Muscle layer of duodenum (tissue), 2 donors: ENCODE data around the gene MND1.

Source experiments
- H3K27ac ChIP-seq: one replicate; pipeline ENCODE4 v1.7.0; 2013; ENCODE audit warnings: mild to moderate bottlenecking, low read length
- H3K27me3 ChIP-seq: one replicate; pipeline ENCODE4 v1.7.0; 2013; ENCODE audit warnings: low read depth, mild to moderate bottlenecking, control low read depth, low read length
- H3K36me3 ChIP-seq, 2 donors: one replicate each; pipeline ENCODE4 v1.7.0; 2013; ENCODE audit warnings: low read length in 2 of 2, control low read depth in 1 of 2, mild to moderate bottlenecking in 1 of 2; ENCODE audit not compliant: insufficient read depth in 2 of 2, control insufficient read depth in 1 of 2
- H3K4me1 ChIP-seq, 2 donors: one replicate each; pipeline ENCODE4 v1.7.0; 2013; ENCODE audit warnings: low read length in 2 of 2, mild to moderate bottlenecking in 2 of 2, control low read depth in 1 of 2, moderate library complexity in 1 of 2; ENCODE audit not compliant: insufficient read depth in 2 of 2, control insufficient read depth in 1 of 2
- H3K4me3 ChIP-seq, 2 donors: one replicate each; pipeline ENCODE4 v1.7.0; 2013; ENCODE audit warnings: low read length in 2 of 2, low read depth in 1 of 2, mild to moderate bottlenecking in 1 of 2
- H3K9me3 ChIP-seq, 2 donors: one replicate each; pipeline ENCODE4 v1.7.0; 2013; ENCODE audit warnings: low read length in 2 of 2, control low read depth in 1 of 2, mild to moderate bottlenecking in 1 of 2; ENCODE audit not compliant: control insufficient read depth in 1 of 2
- donor health status: healthy.

The MND1 gene, protein sequence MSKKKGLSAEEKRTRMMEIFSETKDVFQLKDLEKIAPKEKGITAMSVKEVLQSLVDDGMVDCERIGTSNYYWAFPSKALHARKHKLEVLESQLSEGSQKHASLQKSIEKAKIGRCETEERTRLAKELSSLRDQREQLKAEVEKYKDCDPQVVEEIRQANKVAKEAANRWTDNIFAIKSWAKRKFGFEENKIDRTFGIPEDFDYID

DNA sequence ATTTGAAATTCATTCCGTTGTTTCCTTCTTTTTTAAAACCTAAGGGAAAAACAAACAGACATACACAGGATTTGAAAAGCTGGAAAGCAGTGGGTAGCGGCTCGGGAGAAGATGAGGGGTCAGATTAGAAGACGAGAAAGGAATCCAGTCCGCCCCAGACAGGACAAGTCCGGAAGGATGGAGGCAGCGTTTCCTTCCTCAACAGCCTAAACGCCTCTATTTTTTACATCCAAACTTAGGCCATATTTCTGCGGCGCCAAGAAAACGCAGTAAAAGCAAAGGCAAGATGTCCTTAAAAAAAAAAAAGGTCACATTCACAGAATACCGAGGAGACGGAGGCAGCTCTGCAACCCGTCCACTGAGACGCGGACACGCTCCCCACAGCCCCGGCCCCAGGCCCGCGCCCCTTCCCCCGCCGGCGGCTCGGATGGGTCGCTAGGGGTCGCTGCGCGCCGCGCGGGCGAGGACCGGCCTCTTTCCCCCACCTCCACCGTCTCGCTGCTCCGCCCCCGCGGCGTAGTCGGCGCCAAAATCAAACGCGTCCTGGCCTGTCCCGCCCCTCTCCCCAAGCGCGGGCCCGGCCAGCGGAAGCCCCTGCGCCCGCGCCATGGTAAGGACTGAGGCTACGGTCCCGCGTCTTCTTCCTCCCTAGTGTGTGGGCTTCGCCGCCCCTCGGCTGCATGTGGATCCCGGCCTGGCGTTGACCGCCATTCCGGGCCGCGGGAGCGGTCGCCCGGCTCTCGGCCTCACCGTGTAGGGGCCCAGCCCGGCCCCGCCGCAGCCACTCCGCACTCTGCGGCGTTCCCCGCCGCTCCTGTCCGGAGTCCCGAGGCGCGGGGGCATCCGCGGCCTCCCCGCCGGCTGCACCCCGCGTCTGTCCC, at the start of gene MND1:
Gene MND1 (plus strand): TSS at position 558 of the 881 bp plus-strand sequence. CDS start 50 bp downstream, at position 608.
- H3K27me3 ChIP-seq: no peaks in the 10 kb centered on the region
- peak within 1 kb of the TSS; percentile 86 to 100 for H3K4me3 ChIP-seq
- H3K9me3 ChIP-seq: no peaks in the 10 kb centered on the region
- no peaks in the 10 kb centered on the region for H3K4me1 ChIP-seq
- H3K36me3 ChIP-seq: peaks cover 0 to 5% of the 10 kb centered on the region in 2 donors
- no peak within 1 kb of the TSS for H3K27ac ChIP-seq

DNA sequence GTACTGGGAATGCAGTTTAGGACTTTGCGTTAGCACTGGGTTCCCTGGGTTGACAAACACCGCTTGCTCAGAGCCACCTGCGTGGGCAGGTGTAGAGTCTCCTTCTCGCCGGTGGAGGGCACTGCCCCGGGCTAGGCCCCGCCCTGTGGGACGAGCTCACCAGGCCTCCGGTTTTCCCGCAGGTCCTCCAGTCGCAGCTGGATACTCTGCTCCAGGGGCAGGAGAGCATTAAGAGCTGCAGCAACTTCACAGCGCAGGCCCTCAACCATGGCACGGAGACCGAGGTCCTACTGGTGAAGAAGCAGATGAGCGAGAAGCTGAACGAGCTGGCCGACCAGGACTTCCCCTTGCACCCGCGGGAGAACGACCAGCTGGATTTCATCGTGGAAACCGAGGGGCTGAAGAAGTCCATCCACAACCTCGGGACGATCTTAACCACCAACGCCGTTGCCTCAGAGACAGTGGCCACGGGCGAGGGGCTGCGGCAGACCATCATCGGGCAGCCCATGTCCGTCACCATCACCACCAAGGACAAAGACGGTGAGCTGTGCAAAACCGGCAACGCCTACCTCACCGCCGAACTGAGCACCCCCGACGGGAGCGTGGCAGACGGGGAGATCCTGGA, 49.2 kb upstream of the MND1 start:
- no peaks in the 10 kb centered on the region for H3K27me3 ChIP-seq
- no peak overlapping the region for H3K4me3 ChIP-seq
- peaks cover 6 to 12% of the 10 kb centered on the region in 2 donors for H3K36me3 ChIP-seq
- no peak overlapping the region for H3K27ac ChIP-seq
- no peaks in the 10 kb centered on the region for H3K9me3 ChIP-seq
- H3K4me1 ChIP-seq: peaks cover 9 to 51% of the 10 kb centered on the region in 2 donors

DNA sequence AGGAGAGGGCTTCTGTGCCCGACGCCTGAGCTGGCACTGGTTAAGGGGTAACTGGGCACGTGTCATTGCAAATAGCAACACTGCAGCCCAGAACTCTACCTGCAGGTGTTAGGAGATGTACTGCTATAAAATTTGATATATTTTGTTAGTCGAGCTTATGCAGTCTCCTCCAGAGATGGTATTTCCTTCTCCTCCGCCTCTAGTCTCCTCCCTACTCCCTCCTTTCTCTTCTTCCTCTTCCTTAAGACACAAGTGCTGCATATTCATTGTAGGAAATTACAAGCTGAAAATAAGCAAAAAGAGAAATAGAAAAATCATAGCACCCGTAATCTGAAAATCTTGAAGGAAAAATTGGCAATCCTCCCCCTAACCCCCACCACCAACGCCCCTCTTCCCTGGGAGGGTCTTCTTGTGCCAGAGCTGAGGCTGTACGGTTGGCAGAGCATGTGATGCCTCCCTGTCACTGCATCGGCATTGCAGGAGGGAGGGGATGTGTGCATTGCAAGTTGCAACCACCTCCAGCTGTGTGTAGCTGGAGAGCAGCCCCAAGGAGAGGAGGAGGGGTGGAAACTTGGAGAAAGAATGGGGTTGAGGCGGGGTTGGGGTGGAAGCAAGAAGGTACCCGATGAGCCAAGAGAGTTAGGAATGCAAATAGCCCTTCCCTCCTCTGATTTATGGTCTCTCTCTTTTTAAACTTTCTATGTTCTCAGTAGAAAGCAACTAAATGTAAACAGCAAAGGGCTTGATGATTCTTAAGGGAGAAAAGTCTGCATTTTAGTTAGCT, 48.3 kb upstream of the MND1 start:
- H3K4me1 ChIP-seq: peaks cover 9 to 51% of the 10 kb centered on the region in 2 donors
- no peaks in the 10 kb centered on the region for H3K9me3 ChIP-seq
- peaks cover 4 to 12% of the 10 kb centered on the region in 2 donors for H3K36me3 ChIP-seq
- no peak overlapping the region for H3K27ac ChIP-seq
- no peaks in the 10 kb centered on the region for H3K27me3 ChIP-seq
- H3K4me3 ChIP-seq: peak overlapping the region in 1 of 2 donors; percentile 6

DNA sequence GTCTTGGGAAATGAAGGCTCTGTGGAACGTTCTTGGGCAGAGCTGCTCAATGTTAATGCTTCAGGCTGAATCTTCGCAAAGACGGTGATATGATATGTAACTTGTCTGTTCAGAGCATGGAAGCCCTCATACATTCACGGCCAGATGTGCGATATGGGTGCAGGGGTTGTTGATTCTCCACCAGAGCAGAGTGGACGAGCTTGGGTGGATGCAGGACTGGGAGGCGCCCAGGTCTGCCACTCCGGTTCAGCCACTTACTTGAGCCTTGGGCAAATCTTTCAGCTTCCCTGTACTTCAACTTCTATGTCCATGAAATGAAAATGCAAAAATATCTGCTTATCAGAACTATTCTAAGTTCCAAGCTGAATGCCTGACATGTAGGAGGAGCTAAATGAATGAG, 47.4 kb upstream of the MND1 start:
- Histone ChIP-seq H3K27ac (no peak overlapping the region), H3K4me3 (no peak overlapping the region), H3K36me3 (peaks cover 0 to 12% of the 10 kb centered on the region in 2 donors), H3K4me1 (peaks cover 9 to 51% of the 10 kb centered on the region in 2 donors), H3K27me3 (no peaks in the 10 kb centered on the region), H3K9me3 (no peaks in the 10 kb centered on the region)

DNA sequence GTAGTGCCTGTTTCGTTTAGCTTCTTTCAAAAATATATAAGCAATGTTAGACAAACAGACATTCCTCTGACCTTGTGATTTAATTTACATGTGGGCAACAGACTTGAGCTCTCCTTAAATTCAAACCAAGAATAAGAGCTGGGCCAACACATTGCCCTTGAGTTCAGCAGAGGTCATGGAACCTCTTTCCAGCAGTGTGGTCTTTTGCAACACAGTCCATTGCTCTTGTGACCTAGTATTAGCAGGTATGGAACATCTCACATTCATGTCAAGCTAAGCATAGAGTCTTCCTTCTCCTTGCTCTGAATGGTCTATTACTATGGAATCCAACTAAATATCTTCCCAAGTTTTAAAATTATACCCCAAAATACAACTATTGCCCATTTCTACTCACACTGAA, 33.7 kb upstream of the MND1 start:
- Histone ChIP-seq H3K9me3 (no peaks in the 10 kb centered on the region), H3K36me3 (peaks cover 0 to 5% of the 10 kb centered on the region in 2 donors), H3K27me3 (no peaks in the 10 kb centered on the region), H3K27ac (no peak overlapping the region), H3K4me1 (no peaks in the 10 kb centered on the region), H3K4me3 (no peak overlapping the region)

DNA sequence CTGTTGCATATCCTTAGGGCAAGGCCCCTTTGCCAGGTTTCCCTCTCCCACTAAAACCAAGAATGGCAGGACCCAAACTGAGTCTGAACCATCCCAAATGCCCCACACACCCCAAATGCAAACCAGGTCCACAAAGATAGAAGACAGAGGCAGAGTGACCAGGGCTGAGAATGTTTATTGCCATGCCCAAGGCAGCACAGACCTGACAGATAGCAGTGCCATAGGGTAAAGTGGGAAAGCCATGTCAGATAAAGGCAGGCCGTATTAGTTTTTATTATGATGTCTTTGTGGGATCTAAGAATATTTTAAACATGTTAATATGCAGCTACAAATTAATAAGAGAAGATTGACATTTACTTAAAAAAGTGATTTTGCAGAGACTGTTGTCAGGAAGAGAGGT, 29.6 kb upstream of the MND1 start:
- H3K27ac ChIP-seq: no peak overlapping the region
- no peaks in the 10 kb centered on the region for H3K27me3 ChIP-seq
- no peak overlapping the region for H3K4me3 ChIP-seq
- H3K9me3 ChIP-seq: no peaks in the 10 kb centered on the region
- peaks cover 0 to 3% of the 10 kb centered on the region in 2 donors for H3K4me1 ChIP-seq
- H3K36me3 ChIP-seq: peaks cover under 1 to 5% of the 10 kb centered on the region in 2 donors

DNA sequence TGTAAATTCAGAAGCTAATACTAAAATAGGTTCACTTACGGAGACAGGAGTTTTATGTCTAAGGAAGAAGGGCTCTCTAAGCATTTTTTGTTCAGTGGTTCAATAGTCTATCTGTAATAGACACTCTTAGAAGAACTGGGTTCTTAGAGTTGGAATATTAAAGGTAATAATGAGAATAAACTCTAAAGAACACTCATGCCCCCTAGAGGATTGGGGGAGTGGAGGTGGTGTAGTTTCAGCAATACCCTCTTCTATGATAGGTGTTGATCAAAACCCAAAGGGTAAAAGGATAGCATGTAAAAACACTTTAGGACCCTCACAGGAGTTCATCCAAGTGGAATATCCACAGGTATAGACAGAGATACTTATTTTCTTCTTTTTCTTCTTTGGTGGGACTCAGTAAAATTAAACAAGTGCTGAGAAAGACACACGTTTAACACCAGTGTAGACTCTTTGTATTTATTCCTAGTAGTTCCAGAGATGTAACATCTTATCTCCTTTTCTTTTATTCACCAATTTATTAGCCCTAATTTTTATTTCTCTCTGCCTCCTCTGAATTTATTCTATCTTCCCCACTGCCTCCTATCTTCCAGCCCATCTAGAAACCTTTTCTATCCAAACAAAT, 25.7 kb upstream of the MND1 start:
- peaks cover 18 to 22% of the 10 kb centered on the region in 2 donors for H3K36me3 ChIP-seq
- H3K27me3 ChIP-seq: no peaks in the 10 kb centered on the region
- H3K27ac ChIP-seq: no peak overlapping the region
- no peak overlapping the region for H3K4me3 ChIP-seq
- peaks cover 0 to 3% of the 10 kb centered on the region in 2 donors for H3K4me1 ChIP-seq
- no peaks in the 10 kb centered on the region for H3K9me3 ChIP-seq

DNA sequence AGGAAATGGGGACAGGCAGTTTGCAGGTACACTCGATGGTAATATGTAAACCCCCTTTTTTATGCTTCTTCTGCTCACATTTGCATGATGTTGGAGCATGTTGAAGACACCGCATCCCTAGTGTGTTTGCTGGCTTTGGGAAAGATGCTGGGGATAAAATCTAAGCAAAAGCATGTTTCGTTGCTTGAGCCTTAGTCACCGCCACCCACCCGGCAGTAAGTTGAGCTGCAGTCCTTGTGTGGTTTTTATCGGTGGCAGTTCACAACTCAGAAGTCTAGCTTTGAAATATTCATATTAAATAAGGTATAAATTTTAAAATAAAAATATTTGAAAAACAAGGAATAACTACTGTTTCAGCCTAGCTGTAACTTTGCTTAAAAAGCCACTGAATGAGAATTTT, 21.7 kb upstream of the MND1 start:
- peaks cover 19 to 33% of the 10 kb centered on the region in 2 donors for H3K36me3 ChIP-seq
- H3K27ac ChIP-seq: no peak overlapping the region
- no peaks in the 10 kb centered on the region for H3K27me3 ChIP-seq
- H3K9me3 ChIP-seq: no peaks in the 10 kb centered on the region
- peaks cover 0 to 3% of the 10 kb centered on the region in 2 donors for H3K4me1 ChIP-seq
- H3K4me3 ChIP-seq: no peak overlapping the region

DNA sequence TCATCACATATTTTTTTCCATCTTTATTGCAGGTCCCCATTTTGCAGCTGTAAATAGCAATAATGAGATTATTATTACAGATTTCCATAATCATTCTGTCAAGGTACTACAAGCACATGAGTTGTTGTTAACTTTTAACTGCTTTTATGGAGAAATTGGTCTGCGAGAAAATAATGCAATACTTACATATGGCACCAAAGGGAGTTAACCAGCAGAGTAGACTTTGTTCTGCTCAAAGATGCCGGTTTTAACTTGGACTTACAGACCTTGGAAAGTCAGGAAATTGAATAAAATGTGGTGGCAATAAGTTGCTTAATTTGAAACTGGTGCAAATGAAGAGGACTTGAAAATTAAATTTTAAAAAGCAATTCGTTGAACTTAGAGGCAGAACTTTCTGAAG, 20.4 kb upstream of the MND1 start:
- Histone ChIP-seq H3K4me1 (no peaks in the 10 kb centered on the region), H3K27me3 (no peaks in the 10 kb centered on the region), H3K9me3 (no peaks in the 10 kb centered on the region), H3K4me3 (no peak overlapping the region), H3K27ac (no peak overlapping the region), H3K36me3 (peaks cover 27 to 36% of the 10 kb centered on the region in 2 donors)

DNA sequence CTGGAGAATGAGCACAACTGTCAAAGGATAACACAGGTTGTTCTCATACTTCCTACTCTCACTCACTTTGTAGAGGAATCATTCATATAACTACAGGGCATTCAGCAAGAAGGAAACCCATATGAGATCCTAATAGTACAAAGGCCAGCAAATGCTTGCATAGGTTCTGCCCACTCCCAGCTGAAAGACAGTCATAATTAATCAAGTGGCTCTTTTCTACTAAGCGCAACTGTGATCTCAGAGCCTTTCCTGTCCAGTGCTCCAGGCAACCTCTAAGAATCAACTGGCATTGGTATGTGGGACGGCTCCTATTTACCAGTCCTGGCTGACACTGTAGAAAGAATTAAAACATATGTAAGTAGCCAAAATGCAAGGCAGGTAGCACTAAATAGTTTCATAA, 18.9 kb upstream of the MND1 start:
- no peaks in the 10 kb centered on the region for H3K4me1 ChIP-seq
- H3K9me3 ChIP-seq: no peaks in the 10 kb centered on the region
- H3K4me3 ChIP-seq: no peak overlapping the region
- no peak overlapping the region for H3K27ac ChIP-seq
- no peaks in the 10 kb centered on the region for H3K27me3 ChIP-seq
- peaks cover 31 to 36% of the 10 kb centered on the region in 2 donors for H3K36me3 ChIP-seq
